Neural progenitor cell (in vitro differentiated cells): ENCODE measurements around the gene ALKBH4.

Experiments
- CTCF ChIP-seq: fragments of 200-600 bp; sonication (generic); IDR thresholded peaks from 2 replicates; pipeline ENCODE4 v1.5.1; 2017; ENCODE audit warnings: antibody characterized with exemption, mild to moderate bottlenecking
- EZH2 ChIP-seq: fragments of 200-600 bp; sonication (generic); IDR thresholded peaks from 2 replicates; pipeline ENCODE4 v1.6.1; 2017; ENCODE audit warnings: antibody characterized with exemption, mild to moderate bottlenecking, moderate library complexity

GRCh38 chr7:102453319-102453718, 11.3 kb downstream of the ALKBH4 start:
- TF ChIP-seq CTCF (no peak), EZH2 (no peak)
